ENCODE results near the gene PLSCR2.

Gene PLSCR2

GRCh38 chr3:146454796-146455195, 14.6 kb downstream of the PLSCR2 start:
- Histone ChIP-seq H2BK120ac (ENCODE audit: insufficient read depth, low read length, poor library complexity) (no peak overlapping the region), H4K8ac (ENCODE audit: low read depth, low read length) (no peak overlapping the region), H3K18ac (ENCODE audit: low read length) (no peak overlapping the region), H2BK12ac (ENCODE audit: low read length) (no peak overlapping the region), H3K23ac (ENCODE audit: low read length) (no peak overlapping the region), H3K4me3 (ENCODE audit: low read depth, low read length) (no peak overlapping the region), H4K91ac (ENCODE audit: low read depth, low read length) (no peak overlapping the region), H3K9me3 (ENCODE audit: insufficient read depth, low read depth, low read length) (peaks cover under 1% of the 10 kb centered on the region), H3K79me1 (ENCODE audit: low read length) (no peaks in the 10 kb centered on the region), H3K4me2 (ENCODE audit: low read length) (no peak overlapping the region), H3K27ac (ENCODE audit: low read depth, low read length) (no peak overlapping the region), H3K36me3 (ENCODE audit: control insufficient read depth in 1 of 2, insufficient read depth in 2 of 2, low read length in 2 of 2) (no peaks in the 10 kb centered on the region), H2AK5ac (ENCODE audit: low read length) (no peak overlapping the region), H3K27me3 (ENCODE audit: insufficient read depth, low read length) (no peaks in the 10 kb centered on the region), H2BK5ac (ENCODE audit: low read depth, low read length, poor library complexity) (no peak overlapping the region), H3K9ac (ENCODE audit: low read length) (no peak overlapping the region), H3K14ac (ENCODE audit: low read length) (no peak overlapping the region), H2AFZ (ENCODE audit: insufficient read depth, low read length, poor library complexity) (no peak overlapping the region), H3K4me1 (ENCODE audit: control insufficient read depth in 1 of 2, insufficient read depth in 2 of 2, low read length in 2 of 2) (no peaks in the 10 kb centered on the region), H3K79me2 (ENCODE audit: control insufficient read depth, insufficient read depth, low read length, poor library complexity) (no peaks in the 10 kb centered on the region), H4K12ac (ENCODE audit: low read depth, low read length) (no peak overlapping the region), H3K4ac (ENCODE audit: low read depth, low read length) (no peak overlapping the region)
- DNase-seq: no peak
- no CpG with 5 or more reads among the region's 3 CpGs for WGBS (ENCODE audit: extremely low coverage, insufficient coverage, insufficient read length)

- Histone ChIP-seq H2AFZ (ENCODE audit: insufficient read depth, low read length, poor library complexity) (no peak overlapping the region), H3K79me2 (ENCODE audit: control insufficient read depth, insufficient read depth, low read length, poor library complexity) (no peaks in the 10 kb centered on the region), H2BK5ac (ENCODE audit: low read depth, low read length, poor library complexity) (no peak overlapping the region), H3K9me3 (ENCODE audit: insufficient read depth, low read depth, low read length) (no peaks in the 10 kb centered on the region), H2BK12ac (ENCODE audit: low read length) (no peak overlapping the region), H4K8ac (ENCODE audit: low read depth, low read length) (no peak overlapping the region), H3K4me3 (ENCODE audit: low read depth, low read length) (no peak overlapping the region), H3K4ac (ENCODE audit: low read depth, low read length) (no peak overlapping the region), H3K4me1 (ENCODE audit: control insufficient read depth in 1 of 2, insufficient read depth in 2 of 2, low read length in 2 of 2) (no peaks in the 10 kb centered on the region), H3K23ac (ENCODE audit: low read length) (no peak overlapping the region), H3K4me2 (ENCODE audit: low read length) (no peak overlapping the region), H3K18ac (ENCODE audit: low read length) (no peak overlapping the region), H3K79me1 (ENCODE audit: low read length) (no peaks in the 10 kb centered on the region), H2BK120ac (ENCODE audit: insufficient read depth, low read length, poor library complexity) (no peak overlapping the region), H2AK5ac (ENCODE audit: low read length) (no peak overlapping the region), H3K14ac (ENCODE audit: low read length) (no peak overlapping the region), H3K9ac (ENCODE audit: low read length) (no peak overlapping the region), H3K36me3 (ENCODE audit: control insufficient read depth in 1 of 2, insufficient read depth in 2 of 2, low read length in 2 of 2) (no peaks in the 10 kb centered on the region), H3K27me3 (ENCODE audit: insufficient read depth, low read length) (no peaks in the 10 kb centered on the region), H3K27ac (ENCODE audit: low read depth, low read length) (no peak overlapping the region), H4K12ac (ENCODE audit: low read depth, low read length) (no peak overlapping the region), H4K91ac (ENCODE audit: low read depth, low read length) (no peak overlapping the region)
- DNase-seq: no peak
These were observed 19.7 kb downstream of the PLSCR2 start for GRCh38 chr3:146449613-146450012.

- H3K36me3 ChIP-seq (ENCODE audit: control insufficient read depth in 1 of 2, insufficient read depth in 2 of 2, low read length in 2 of 2): no peaks in the 10 kb centered on the region
- no peak overlapping the region for H3K4me3 ChIP-seq (ENCODE audit: low read depth, low read length)
- H3K4me2 ChIP-seq (ENCODE audit: low read length): no peak overlapping the region
- no peak overlapping the region for H4K8ac ChIP-seq (ENCODE audit: low read depth, low read length)
- WGBS (ENCODE audit: extremely low coverage, insufficient coverage, insufficient read length): no CpG with 5 or more reads among the region's 1 CpG
- H3K4ac ChIP-seq (ENCODE audit: low read depth, low read length): no peak overlapping the region
- no peaks in the 10 kb centered on the region for H3K9me3 ChIP-seq (ENCODE audit: insufficient read depth, low read depth, low read length)
- no peak overlapping the region for H2AK5ac ChIP-seq (ENCODE audit: low read length)
- H3K23ac ChIP-seq (ENCODE audit: low read length): no peak overlapping the region
- H3K27ac ChIP-seq (ENCODE audit: low read depth, low read length): no peak overlapping the region
- H2BK120ac ChIP-seq (ENCODE audit: insufficient read depth, low read length, poor library complexity): no peak overlapping the region
- no peak overlapping the region for H3K9ac ChIP-seq (ENCODE audit: low read length)
- DNase-seq: no peak
- no peaks in the 10 kb centered on the region for H3K79me1 ChIP-seq (ENCODE audit: low read length)
- H3K14ac ChIP-seq (ENCODE audit: low read length): no peak overlapping the region
- H3K27me3 ChIP-seq (ENCODE audit: insufficient read depth, low read length): no peaks in the 10 kb centered on the region
- no peak overlapping the region for H4K12ac ChIP-seq (ENCODE audit: low read depth, low read length)
- H4K91ac ChIP-seq (ENCODE audit: low read depth, low read length): no peak overlapping the region
- H2BK5ac ChIP-seq (ENCODE audit: low read depth, low read length, poor library complexity): no peak overlapping the region
- no peak overlapping the region for H3K18ac ChIP-seq (ENCODE audit: low read length)
- no peaks in the 10 kb centered on the region for H3K79me2 ChIP-seq (ENCODE audit: control insufficient read depth, insufficient read depth, low read length, poor library complexity)
- H2AFZ ChIP-seq (ENCODE audit: insufficient read depth, low read length, poor library complexity): no peak overlapping the region
- no peaks in the 10 kb centered on the region for H3K4me1 ChIP-seq (ENCODE audit: control insufficient read depth in 1 of 2, insufficient read depth in 2 of 2, low read length in 2 of 2)
- H2BK12ac ChIP-seq (ENCODE audit: low read length): no peak overlapping the region
These were observed 20.3 kb downstream of the PLSCR2 start for GRCh38 chr3:146449076-146449475.

- no peaks in the 10 kb centered on the region for H3K79me2 ChIP-seq (ENCODE audit: control insufficient read depth, insufficient read depth, low read length, poor library complexity)
- no peak overlapping the region for H2AFZ ChIP-seq (ENCODE audit: insufficient read depth, low read length, poor library complexity)
- no peak overlapping the region for H4K8ac ChIP-seq (ENCODE audit: low read depth, low read length)
- H3K36me3 ChIP-seq (ENCODE audit: control insufficient read depth in 1 of 2, insufficient read depth in 2 of 2, low read length in 2 of 2): no peaks in the 10 kb centered on the region
- no peak overlapping the region for H2AK5ac ChIP-seq (ENCODE audit: low read length)
- H3K27ac ChIP-seq (ENCODE audit: low read depth, low read length): no peak overlapping the region
- H3K9ac ChIP-seq (ENCODE audit: low read length): no peak overlapping the region
- no peak overlapping the region for H2BK12ac ChIP-seq (ENCODE audit: low read length)
- no peak overlapping the region for H3K23ac ChIP-seq (ENCODE audit: low read length)
- no peak overlapping the region for H3K18ac ChIP-seq (ENCODE audit: low read length)
- H3K4me1 ChIP-seq (ENCODE audit: control insufficient read depth in 1 of 2, insufficient read depth in 2 of 2, low read length in 2 of 2): no peaks in the 10 kb centered on the region
- no peak overlapping the region for H3K14ac ChIP-seq (ENCODE audit: low read length)
- no peak overlapping the region for H3K4me2 ChIP-seq (ENCODE audit: low read length)
- DNase-seq: no peak
- no peak overlapping the region for H2BK120ac ChIP-seq (ENCODE audit: insufficient read depth, low read length, poor library complexity)
- no peaks in the 10 kb centered on the region for H3K79me1 ChIP-seq (ENCODE audit: low read length)
- no peaks in the 10 kb centered on the region for H3K9me3 ChIP-seq (ENCODE audit: insufficient read depth, low read depth, low read length)
- no peak overlapping the region for H4K91ac ChIP-seq (ENCODE audit: low read depth, low read length)
- H3K4me3 ChIP-seq (ENCODE audit: low read depth, low read length): no peak overlapping the region
- H4K12ac ChIP-seq (ENCODE audit: low read depth, low read length): no peak overlapping the region
- WGBS (ENCODE audit: extremely low coverage, insufficient coverage, insufficient read length): no CpG with 5 or more reads among the region's 1 CpG
- no peak overlapping the region for H3K4ac ChIP-seq (ENCODE audit: low read depth, low read length)
- H3K27me3 ChIP-seq (ENCODE audit: insufficient read depth, low read length): no peaks in the 10 kb centered on the region
- no peak overlapping the region for H2BK5ac ChIP-seq (ENCODE audit: low read depth, low read length, poor library complexity)
These were observed 23.3 kb downstream of the PLSCR2 start for GRCh38 chr3:146446026-146446425.

Data from trophoblast cell (in vitro differentiated cells and primary cell).